H1 (cell line): ENCODE results near the gene PDE4D. TPM values are rescaled to one million over a fixed set of nuclear protein-coding genes. Genes with fewer than 3 reads are reported as not detected.

ENCODE experiments used
- CTCF ChIA-PET: fragments of 300-600 bp; sonication (Branson Sonifier 250); formaldehyde crosslinking; loops from one replicate; lab custom pipeline; 2021; ENCODE audit not compliant: partially characterized antibody; lab: Charles Lee
- POLR2A ChIA-PET: fragments of 300-600 bp; sonication (Branson Sonifier 250); formaldehyde crosslinking; loops from one replicate; lab custom pipeline; 2021; ENCODE audit warnings: inconsistent platforms; ENCODE audit not compliant: partially characterized antibody; lab: Charles Lee
- DNase-seq, 2 experiments: peaks; one replicate each; pipeline versions ENCODE4 v3.0.0 to v3.0.0-alpha.2; 2010 to 2022; ENCODE audit warnings: low spot score in 2 of 2, low read depth in 1 of 2, mixed read lengths in 1 of 2
- FAIRE-seq: peaks from 2 replicates; lab custom pipeline; 2011; peaks lifted over from hg19 to GRCh38; lab: Jason Lieb, UNC
- H2AFZ ChIP-seq: 2 replicates; pipeline ENCODE4 v1.8.1; 2012; ENCODE audit warnings: low read length, inconsistent platforms
- H2AK5ac ChIP-seq: 2 replicates; pipeline ENCODE4 v1.6.1; 2013; ENCODE audit warnings: low read depth, low read length
- H2BK120ac ChIP-seq: replicated peaks from 2 replicates; pipeline ENCODE3; 2013; ENCODE audit warnings: low read depth, low read length, inconsistent platforms
- H2BK12ac ChIP-seq: 2 replicates; pipeline ENCODE4 v1.6.1; 2013; ENCODE audit warnings: low read depth, low read length
- H2BK15ac ChIP-seq: 2 replicates; pipeline ENCODE4 v1.6.1; 2013; ENCODE audit warnings: low read length
- H2BK20ac ChIP-seq: 2 replicates; pipeline ENCODE4 v1.6.1; 2013; ENCODE audit warnings: low read length
- H2BK5ac ChIP-seq: 2 replicates; pipeline ENCODE4 v1.6.1; 2013; ENCODE audit warnings: low read depth, low read length
- H3K14ac ChIP-seq: 2 replicates; pipeline ENCODE4 v1.6.1; 2013; ENCODE audit warnings: inconsistent platforms; ENCODE audit not compliant: insufficient read length
- H3K18ac ChIP-seq: 2 replicates; pipeline ENCODE4 v1.6.1; 2013; ENCODE audit warnings: low read length; ENCODE audit errors: extremely low read depth
- H3K23ac ChIP-seq: 2 replicates; pipeline ENCODE4 v1.6.1; 2013; ENCODE audit warnings: inconsistent platforms; ENCODE audit not compliant: insufficient read length
- H3K23me2 ChIP-seq: 2 replicates; pipeline ENCODE4 v1.6.1; 2013; ENCODE audit warnings: low read depth, low read length
- H3K27ac ChIP-seq: 2 replicates; pipeline ENCODE4 v1.6.1; 2011; ENCODE audit warnings: low read depth, low read length, inconsistent platforms
- H3K27me3 ChIP-seq, 4 experiments: replicated peaks in 1 of 4; 1 replicate in 1 of 4; 2 replicates in 3 of 4; pipeline versions ENCODE4 v1.6.1 to v1.8.1; 2011 to 2013; ENCODE audit warnings: low read length in 3 of 4, mild to moderate bottlenecking in 3 of 4, inconsistent platforms in 2 of 4, mixed read lengths in 2 of 4, moderate library complexity in 1 of 4; ENCODE audit not compliant: control insufficient read depth in 3 of 4, insufficient read depth in 3 of 4; ENCODE audit errors: extremely low read depth in 1 of 4
- H3K36me3 ChIP-seq, 4 experiments: 2 replicates each; pipeline versions ENCODE4 v1.6.1 to v1.8.1; 2011 to 2013; ENCODE audit warnings: mild to moderate bottlenecking in 4 of 4, low read length in 3 of 4, moderate library complexity in 2 of 4, control low read depth in 1 of 4, inconsistent platforms in 1 of 4; ENCODE audit not compliant: insufficient read depth in 4 of 4, control insufficient read depth in 2 of 4
- H3K4ac ChIP-seq: replicated peaks from 2 replicates; pipeline ENCODE3; 2013; ENCODE audit warnings: low read length, low read depth, mixed read lengths, inconsistent platforms; ENCODE audit not compliant: insufficient read length
- H3K4me1 ChIP-seq, 4 experiments: replicated peaks in 1 of 4; 1 replicate in 1 of 4; 2 replicates in 3 of 4; pipeline versions ENCODE4 v1.6.1 to v1.8.1; 2011 to 2013; ENCODE audit warnings: low read length in 3 of 4, inconsistent platforms in 2 of 4, mixed read lengths in 1 of 4; ENCODE audit not compliant: insufficient read depth in 4 of 4, control insufficient read depth in 3 of 4
- H3K4me2 ChIP-seq, 2 experiments: 2 replicates each; pipeline versions ENCODE4 v1.6.1 to v1.8.1; 2011 to 2013; ENCODE audit warnings: low read depth in 2 of 2, low read length in 2 of 2, control low read depth in 1 of 2, inconsistent platforms in 1 of 2, mild to moderate bottlenecking in 1 of 2; ENCODE audit not compliant: insufficient read depth in 1 of 2
- H3K4me3 ChIP-seq, 4 experiments: fragments of 200-600, 300-600 bp in 1 of 4; sonication (generic), shearing (Covaris generic), sonication (Bioruptor Twin) in 1 of 4; 2 replicates each; pipeline versions ENCODE4 v1.5.1 to v1.8.1; 2011 to 2016; ENCODE audit warnings: low read length in 4 of 4, low read depth in 3 of 4, control low read depth in 2 of 4, inconsistent platforms in 2 of 4, mild to moderate bottlenecking in 2 of 4, mixed read lengths in 1 of 4, moderate library complexity in 1 of 4; ENCODE audit not compliant: insufficient read depth in 2 of 4; ENCODE audit errors: extremely low read depth in 1 of 4
- H3K56ac ChIP-seq: replicated peaks from 2 replicates; pipeline ENCODE3; 2013; ENCODE audit warnings: low read depth, mild to moderate bottlenecking, mixed read lengths, low read length, inconsistent platforms; ENCODE audit not compliant: insufficient read length
- H3K79me1 ChIP-seq: 2 replicates; pipeline ENCODE4 v1.6.1; 2013; ENCODE audit warnings: low read depth, low read length, control low read depth
- H3K79me2 ChIP-seq, 2 experiments: 2 replicates each; pipeline versions ENCODE4 v1.6.1 to v1.8.1; 2012 to 2013; ENCODE audit warnings: low read length in 2 of 2, mild to moderate bottlenecking in 2 of 2, inconsistent platforms in 1 of 2; ENCODE audit not compliant: insufficient read depth in 2 of 2, control insufficient read depth in 1 of 2
- H3K9ac ChIP-seq, 4 experiments: replicated peaks in 1 of 4; 1 replicate in 1 of 4; 2 replicates in 3 of 4; pipeline versions ENCODE4 v1.6.1 to v1.8.1; 2011 to 2013; ENCODE audit warnings: low read depth in 3 of 4, low read length in 3 of 4, control low read depth in 2 of 4, mild to moderate bottlenecking in 2 of 4, moderate library complexity in 2 of 4, inconsistent platforms in 1 of 4; ENCODE audit errors: extremely low read depth in 1 of 4
- H3K9me3 ChIP-seq, 2 experiments: 2 replicates each; pipeline versions ENCODE4 v1.6.1 to v1.8.1; 2012 to 2013; ENCODE audit warnings: mild to moderate bottlenecking in 2 of 2, moderate library complexity in 2 of 2, control low read depth in 1 of 2, inconsistent platforms in 1 of 2, low read depth in 1 of 2, low read length in 1 of 2, mixed read lengths in 1 of 2; ENCODE audit not compliant: insufficient read depth in 2 of 2
- H4K20me1 ChIP-seq, 2 experiments: replicated peaks in 1 of 2; 2 replicates each; pipeline versions ENCODE3 to v1.8.1; 2011 to 2013; ENCODE audit warnings: inconsistent platforms in 2 of 2, low read length in 2 of 2, mild to moderate bottlenecking in 1 of 2; ENCODE audit not compliant: insufficient read depth in 2 of 2, control insufficient read depth in 1 of 2
- H4K5ac ChIP-seq: 2 replicates; pipeline ENCODE4 v1.6.1; 2013; ENCODE audit warnings: low read length, low read depth, mixed read lengths, inconsistent platforms; ENCODE audit not compliant: insufficient read length
- H4K8ac ChIP-seq: 2 replicates; pipeline ENCODE4 v1.8.0; 2013; ENCODE audit warnings: mild to moderate bottlenecking, moderate library complexity, low read length, inconsistent platforms; ENCODE audit not compliant: insufficient read depth; ENCODE audit errors: extremely low read depth
- H4K91ac ChIP-seq: replicated peaks from 2 replicates; pipeline ENCODE3; 2013; ENCODE audit warnings: low read length, mixed read lengths, inconsistent platforms; ENCODE audit not compliant: insufficient read length
- CHD1 ChIP-seq: IDR thresholded peaks from 2 replicates; pipeline ENCODE4 v1.6.1; 2012; ENCODE audit warnings: low read depth, low read length, improper control_type of control experiment
- CTCF ChIP-seq, 3 experiments: IDR thresholded peaks; 1 replicate in 2 of 3; 2 replicates in 1 of 3; pipeline versions ENCODE4 v1.5.1 to v1.6.1; 2011; ENCODE audit warnings: low read length in 3 of 3, mild to moderate bottlenecking in 3 of 3, inconsistent platforms in 2 of 3, low read depth in 1 of 3, moderate library complexity in 1 of 3; ENCODE audit not compliant: insufficient read depth in 1 of 3; ENCODE audit errors: control extremely low read depth in 1 of 3
- EGR1 ChIP-seq: IDR thresholded peaks from 2 replicates; pipeline ENCODE4 v1.6.1; 2011; ENCODE audit warnings: low read depth, low read length, borderline replicate concordance
- KDM1A ChIP-seq: fragments of 200-600, 300-600 bp; sonication (generic); IDR thresholded peaks from 2 replicates; pipeline ENCODE4 v1.7.1; 2016; ENCODE audit warnings: mild to moderate bottlenecking, low read length, borderline replicate concordance
- KDM5A ChIP-seq: fragments of 200-600 bp; IDR thresholded peaks from 2 replicates; pipeline ENCODE4 v1.7.1; 2012; ENCODE audit warnings: mild to moderate bottlenecking, low read length, inconsistent platforms, mixed read lengths
- POLR2A ChIP-seq, 2 experiments: IDR thresholded peaks; 1 replicate in 1 of 2; 2 replicates in 1 of 2; pipeline ENCODE4 v1.6.1; 2011; ENCODE audit warnings: low read depth in 2 of 2, low read length in 2 of 2, mild to moderate bottlenecking in 2 of 2; ENCODE audit errors: control extremely low read depth in 1 of 2
- RBBP5 ChIP-seq: IDR thresholded peaks from 2 replicates; pipeline ENCODE4 v1.7.1; 2012; ENCODE audit warnings: low read depth, mild to moderate bottlenecking, inconsistent platforms, low read length, moderate library complexity, borderline replicate concordance
- RNF2 ChIP-seq: fragments of 200-900, 300-1000 bp; sonication (generic); IDR thresholded peaks from 2 replicates; pipeline ENCODE4 v1.7.1; 2016; ENCODE audit warnings: borderline replicate concordance, low read depth, mild to moderate bottlenecking, antibody characterized with exemption, low read length; ENCODE audit not compliant: poor library complexity, severe bottlenecking; ENCODE audit errors: missing control alignments
- SAP30 ChIP-seq: fragments of 300-600 bp; sonication (generic); IDR thresholded peaks from 2 replicates; pipeline ENCODE4 v1.7.1; 2012; ENCODE audit warnings: low read length, moderate library complexity, mild to moderate bottlenecking, inconsistent platforms; ENCODE audit not compliant: insufficient read depth, insufficient replicate concordance
- SP4 ChIP-seq: IDR thresholded peaks from 2 replicates; pipeline ENCODE4 v1.6.1; 2012; ENCODE audit warnings: low read length, inconsistent platforms
- YY1 ChIP-seq: IDR thresholded peaks from 2 replicates; pipeline ENCODE4 v1.6.1; 2011; ENCODE audit warnings: low read depth, mild to moderate bottlenecking, low read length
- WGBS, 2 experiments: shearing (Covaris generic) in 1 of 2; methylation state at CpG; one replicate each; pipeline versions ENCODE4 v1.1.6 to v1.1.7; 2013 to 2015; ENCODE audit warnings: low lambda C conversion rate in 2 of 2, mixed read lengths in 2 of 2, inconsistent platforms in 1 of 2, low coverage in 1 of 2, missing lambda C conversion rate in 1 of 2; ENCODE audit not compliant: insufficient replicate concordance in 2 of 2, insufficient coverage in 1 of 2, insufficient read length in 1 of 2; ENCODE audit errors: extremely low coverage in 1 of 2, missing lambda C conversion rate in 1 of 2; 5-methylcytosine and 5-hydroxymethylcytosine counted together
- polyA plus RNA-seq, 7 experiments: library from polyadenylated mRNA; depleted of rRNA in 3 of 7; stranded (reverse) in 5 of 7; unstranded in 2 of 7; fragments of >200 nt in 5 of 7; fragments of 200-250 nt in 2 of 7; gene quantifications; 1 replicate in 5 of 7; 2 replicates in 1 of 7; 4 replicates in 1 of 7; pipeline versions ENCODE4 v1.2.1 to v1.2.3, GENCODE V29; 2011 to 2013; ENCODE audit warnings: missing spikeins in 2 of 7, mixed read lengths in 2 of 7
- total RNA-seq: library from RNA; stranded (reverse); fragmentation: NEBNext Ultra II Directional; extraction: Animal tissue kit (Norgen Biotek cat#: 25700); gene quantifications from 2 replicates; pipeline ENCODE4 v1.2.1, GENCODE V29; 2021

Gene PDE4D
- total and polyA plus RNA-seq, 2 of the 8 experiments (the other 6 are each of a cell fraction or from before 2014, with no cell fraction given) = 2.3 to 3.7 TPM

GRCh38 chr5:59485107-59485506 is 408.4 kb downstream of the PDE4D start:
- ChIA-PET POLR2A (no interaction called here), CTCF (interaction anchor here (0.8 to 1.1 kb wide), 3 partner anchors 10 to 302 kb away, joined by 3 read pairs; no protein-coding TSS in a partner anchor)
- Histone ChIP-seq H4K91ac (no peak overlapping the region), H4K8ac (no peak overlapping the region), H3K14ac (no peak overlapping the region), H2BK20ac (no peak overlapping the region), H3K4ac (no peak overlapping the region), H3K79me1 (no peaks in the 10 kb centered on the region), H3K23ac (no peak overlapping the region), H2BK15ac (no peak overlapping the region), H2BK5ac (no peak overlapping the region), H3K4me1 (peaks cover 0 to 7% (median 1%) of the 10 kb centered on the region in 4 experiments; a peak in 2 of 7 replicates), H4K5ac (no peak overlapping the region), H3K23me2 (no peaks in the 10 kb centered on the region), H2AK5ac (no peak overlapping the region), H3K27me3 (no peaks in the 10 kb centered on the region), H2BK120ac (no peak overlapping the region), H3K18ac (no peak overlapping the region), H3K9me3 (no peaks in the 10 kb centered on the region; a peak in 1 of 4 replicates), H2BK12ac (no peak overlapping the region), H3K27ac (no peak overlapping the region), H3K4me3 (no peak overlapping the region), H3K79me2 (no peaks in the 10 kb centered on the region), H2AFZ (no peak overlapping the region), H4K20me1 (no peaks in the 10 kb centered on the region), H3K4me2 (no peak overlapping the region), H3K56ac (no peak overlapping the region), H3K9ac (no peak overlapping the region), H3K36me3 (no peaks in the 10 kb centered on the region)
- WGBS, 2 experiments = 92% methylated on average over 2 of the region's 2 CpGs; no CpG with 5 or more reads in 1 of the 2 experiments
- FAIRE-seq (no peak), DNase-seq (no peak)
- no peak for TF ChIP-seq EGR1
- no peak for TF ChIP-seq CHD1
- TF ChIP-seq SAP30 = no peak
- TF ChIP-seq SP4 = no peak
- no peak for TF ChIP-seq KDM1A
- TF ChIP-seq KDM5A = no peak
- TF ChIP-seq CTCF (IDR thresholded peaks at IDR 0.05; ENCODE audit: control extremely low read depth in 1 of 3, insufficient read depth in 1 of 3, low read depth in 1 of 3, low read length in 3 of 3) = no peak
- TF ChIP-seq RNF2 = no peak
- no peak for TF ChIP-seq RBBP5
- TF ChIP-seq YY1 = no peak
- TF ChIP-seq POLR2A (IDR thresholded peaks at IDR 0.05; ENCODE audit: control extremely low read depth in 1 of 2, low read depth in 2 of 2, low read length in 2 of 2) = no peak
